ENCODE measurements around the gene IKZF1. TPM values are rescaled to one million over a fixed set of nuclear protein-coding genes. Genes with fewer than 3 reads are reported as not detected.

IKZF1 gene
- total and polyA plus RNA-seq, 2 donors, result 3.5 to 7.8 TPM

- 83% methylated on average over 9 of the region's 9 CpGs for WGBS
- Histone ChIP-seq H3K27ac (ENCODE audit: low read depth) (no peak overlapping the region), H3K4me1 (ENCODE audit: insufficient read depth) (no peaks in the 10 kb centered on the region), H3K4me3 (ENCODE audit: low read depth, low read length) (no peak overlapping the region), H3K36me3 (ENCODE audit: insufficient read depth) (no peaks in the 10 kb centered on the region)
- no peak for DNase-seq (ENCODE audit: extremely low spot score)
These were observed 49.5 kb downstream of the IKZF1 start for GRCh38 chr7:50353894-50354595.

DNA sequence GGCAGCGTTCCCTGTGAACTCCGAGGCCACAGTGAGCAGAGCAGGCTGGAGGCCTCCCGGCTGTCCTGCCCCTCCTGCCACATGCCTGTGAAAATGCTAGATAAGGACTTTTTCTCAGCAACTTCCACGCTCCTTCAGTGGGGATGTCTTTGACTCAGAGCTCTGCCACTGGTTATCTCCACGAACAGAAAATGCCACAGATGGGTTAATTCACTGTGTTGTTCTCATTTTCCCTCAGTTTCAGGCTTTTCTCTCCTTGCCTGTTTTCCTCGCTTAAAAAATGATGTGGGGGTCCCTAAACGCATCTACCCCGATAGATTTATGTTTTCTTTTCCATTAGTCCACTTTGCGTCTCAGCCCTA is 51.3 kb downstream of the IKZF1 start:
- DNase-seq (ENCODE audit: extremely low spot score), result no peak
- Histone ChIP-seq H3K27ac (ENCODE audit: low read depth) (no peak overlapping the region), H3K4me1 (ENCODE audit: insufficient read depth) (no peaks in the 10 kb centered on the region), H3K36me3 (ENCODE audit: insufficient read depth) (no peaks in the 10 kb centered on the region), H3K4me3 (ENCODE audit: low read depth, low read length) (no peak overlapping the region)
- 42% methylated on average over 9 of the region's 9 CpGs for WGBS

- no peaks in the 10 kb centered on the region for H3K36me3 ChIP-seq (ENCODE audit: insufficient read depth)
- H3K4me3 ChIP-seq (ENCODE audit: low read depth, low read length), result no peak overlapping the region
- no peaks in the 10 kb centered on the region for H3K4me1 ChIP-seq (ENCODE audit: insufficient read depth)
- no peak for DNase-seq (ENCODE audit: extremely low spot score)
- H3K27ac ChIP-seq (ENCODE audit: low read depth), result no peak overlapping the region
- 87% methylated on average over 15 of the region's 15 CpGs for WGBS
These were observed 51.9 kb downstream of the IKZF1 start for GRCh38 chr7:50356212-50356944.

DNA sequence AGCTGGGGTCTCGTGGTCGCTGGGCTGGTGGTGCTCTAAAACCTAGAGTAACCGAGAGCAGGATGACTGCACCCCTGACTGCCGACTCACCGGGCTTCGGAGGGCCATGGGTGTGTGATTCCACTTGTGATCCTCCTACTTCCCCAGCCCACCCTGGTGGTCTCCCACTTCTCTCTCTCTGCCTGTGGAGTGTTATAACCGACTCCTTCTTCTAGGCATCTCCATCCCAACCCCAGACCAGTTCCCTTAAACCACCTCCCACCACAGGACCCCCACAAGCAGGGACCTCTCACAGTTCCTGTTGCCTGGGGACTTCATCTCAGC is 52.4 kb downstream of the IKZF1 start:
- no peaks in the 10 kb centered on the region for H3K36me3 ChIP-seq (ENCODE audit: insufficient read depth)
- H3K4me1 ChIP-seq (ENCODE audit: insufficient read depth), result no peaks in the 10 kb centered on the region
- H3K4me3 ChIP-seq (ENCODE audit: low read depth, low read length), result no peak overlapping the region
- no peak for DNase-seq (ENCODE audit: extremely low spot score)
- H3K27ac ChIP-seq (ENCODE audit: low read depth), result no peak overlapping the region
- WGBS, result 84% methylated on average over 7 of the region's 7 CpGs

DNA sequence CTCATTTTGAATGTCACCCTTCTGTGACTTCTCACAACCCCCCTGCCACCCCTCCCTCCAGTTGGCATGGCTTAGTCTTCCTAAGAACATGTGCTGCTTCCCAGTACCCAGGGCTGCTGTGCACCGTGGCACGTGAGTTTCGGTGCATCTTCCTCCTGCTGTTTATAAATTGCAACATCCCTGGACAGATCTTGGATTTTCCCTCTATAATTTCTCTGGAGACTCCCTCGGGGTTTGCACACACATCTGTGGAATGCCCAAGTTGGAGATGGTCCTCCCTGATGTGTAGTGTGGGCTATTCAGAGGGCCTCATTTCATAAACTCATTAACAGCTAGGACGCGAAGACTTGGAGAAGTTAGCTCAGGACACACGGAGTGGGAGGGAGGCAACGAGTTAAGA is 52.9 kb downstream of the IKZF1 start:
- 83% methylated on average over 8 of the region's 8 CpGs for WGBS
- H3K36me3 ChIP-seq (ENCODE audit: insufficient read depth), result no peaks in the 10 kb centered on the region
- no peaks in the 10 kb centered on the region for H3K4me1 ChIP-seq (ENCODE audit: insufficient read depth)
- no peak overlapping the region for H3K4me3 ChIP-seq (ENCODE audit: low read depth, low read length)
- no peak for DNase-seq (ENCODE audit: extremely low spot score)
- H3K27ac ChIP-seq (ENCODE audit: low read depth), result no peak overlapping the region

GRCh38 chr7:50358041-50358705 is 53.7 kb downstream of the IKZF1 start:
- WGBS, result 73% methylated on average over 13 of the region's 13 CpGs
- no peak for DNase-seq (ENCODE audit: extremely low spot score)
- Histone ChIP-seq H3K27ac (ENCODE audit: low read depth) (no peak overlapping the region), H3K4me3 (ENCODE audit: low read depth, low read length) (no peak overlapping the region), H3K4me1 (ENCODE audit: insufficient read depth) (no peaks in the 10 kb centered on the region), H3K36me3 (ENCODE audit: insufficient read depth) (no peaks in the 10 kb centered on the region)

GRCh38 chr7:50358779-50359178 is 54.3 kb downstream of the IKZF1 start:
- H3K36me3 ChIP-seq (ENCODE audit: insufficient read depth), result no peaks in the 10 kb centered on the region
- WGBS, result 43% methylated on average over 5 of the region's 5 CpGs

DNA sequence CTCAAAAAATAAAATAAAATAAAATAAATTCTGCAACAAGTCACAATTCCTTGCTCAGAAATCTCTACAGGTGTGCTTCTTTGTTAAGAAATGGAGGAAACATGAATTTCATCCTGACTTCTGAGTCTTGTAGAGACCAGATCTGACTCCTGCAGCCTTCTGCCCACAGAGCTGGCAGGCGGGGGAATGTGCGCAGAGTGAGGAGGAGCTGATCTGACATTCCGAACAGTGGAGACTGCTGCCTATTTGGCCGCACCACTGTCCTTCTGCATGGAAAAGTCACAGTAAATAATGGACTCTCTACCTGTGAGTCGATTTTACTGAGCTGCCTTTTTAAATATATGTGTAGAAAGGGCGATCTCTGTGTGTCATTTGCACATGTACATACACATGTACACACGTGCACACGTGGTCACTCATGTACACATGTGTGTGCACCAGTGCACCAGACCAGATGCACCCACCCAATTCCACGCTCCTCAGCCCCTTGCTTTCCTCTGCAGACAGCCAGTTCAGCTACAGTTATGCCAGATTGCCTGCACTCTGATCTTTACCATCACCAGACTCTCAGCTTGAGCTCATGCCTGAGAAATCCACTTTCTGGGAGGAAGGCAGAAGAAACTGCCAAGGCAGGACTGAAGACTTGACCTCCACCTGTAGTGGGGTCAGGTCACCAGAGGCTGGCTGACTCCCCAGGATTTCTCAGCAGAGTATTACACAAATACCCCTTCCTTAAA is 54.9 kb downstream of the IKZF1 start:
- no peak overlapping the region for H3K27ac ChIP-seq (ENCODE audit: low read depth)
- no peaks in the 10 kb centered on the region for H3K36me3 ChIP-seq (ENCODE audit: insufficient read depth)
- WGBS, result 86% methylated on average over 9 of the region's 9 CpGs
- no peak for DNase-seq (ENCODE audit: extremely low spot score)
- H3K4me3 ChIP-seq (ENCODE audit: low read depth, low read length), result no peak overlapping the region
- H3K4me1 ChIP-seq (ENCODE audit: insufficient read depth), result no peaks in the 10 kb centered on the region

More at GRCh38 chr7:50358779-50359178, 54.3 kb downstream of the IKZF1 start:
- Histone ChIP-seq H3K4me3 (ENCODE audit: low read depth, low read length) (no peak overlapping the region), H3K4me1 (ENCODE audit: insufficient read depth) (no peaks in the 10 kb centered on the region), H3K27ac (ENCODE audit: low read depth) (no peak overlapping the region)
- DNase-seq (ENCODE audit: extremely low spot score), result no peak

GRCh38 chr7:50359995-50360925 is 55.7 kb downstream of the IKZF1 start:
- no peak for DNase-seq (ENCODE audit: extremely low spot score)
- WGBS, result 60% methylated on average over 20 of the region's 20 CpGs
- H3K27ac ChIP-seq (ENCODE audit: low read depth), result peak overlapping the region; percentile 44

GRCh38 chr7:50362142-50362541 is 57.6 kb downstream of the IKZF1 start:
- no peaks in the 10 kb centered on the region for H3K36me3 ChIP-seq (ENCODE audit: insufficient read depth)
- 75% methylated on average over 5 of the region's 5 CpGs for WGBS
- no peak overlapping the region for H3K4me3 ChIP-seq (ENCODE audit: low read depth, low read length)
- H3K4me1 ChIP-seq (ENCODE audit: insufficient read depth), result no peaks in the 10 kb centered on the region
- no peak overlapping the region for H3K27ac ChIP-seq (ENCODE audit: low read depth)
- no peak for DNase-seq (ENCODE audit: extremely low spot score)

More at GRCh38 chr7:50359995-50360925, 55.7 kb downstream of the IKZF1 start:
- no peak overlapping the region for H3K4me3 ChIP-seq (ENCODE audit: low read depth, low read length)
- H3K36me3 ChIP-seq (ENCODE audit: insufficient read depth), result no peaks in the 10 kb centered on the region
- no peaks in the 10 kb centered on the region for H3K4me1 ChIP-seq (ENCODE audit: insufficient read depth)

DNA sequence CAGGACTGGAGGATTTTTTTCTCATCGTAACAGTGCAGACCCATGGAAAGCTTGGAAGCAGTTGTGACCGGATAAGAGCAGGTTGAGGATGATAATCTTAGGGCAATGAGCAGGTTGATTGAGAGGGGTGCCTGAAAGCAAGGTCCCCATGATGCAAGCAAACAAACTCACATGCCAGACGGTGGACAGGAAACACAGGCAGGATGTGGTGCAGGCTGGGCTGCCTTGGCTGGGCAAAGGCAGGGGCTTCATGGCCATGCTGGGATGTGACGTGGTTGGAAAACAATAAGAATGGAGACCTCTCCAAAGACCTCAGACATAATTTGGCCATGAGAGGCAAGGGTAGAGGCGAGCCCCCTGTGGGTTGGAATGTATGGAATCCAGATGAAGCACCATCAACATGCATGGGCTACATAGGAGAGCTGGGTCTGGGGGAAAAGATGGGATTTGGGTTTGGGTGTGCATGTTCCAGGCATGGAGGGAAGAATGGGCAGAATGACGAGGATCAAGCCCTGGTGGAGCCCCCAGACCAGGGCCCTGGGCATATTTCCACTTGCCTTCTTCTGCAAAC is 58.3 kb downstream of the IKZF1 start:
- no peaks in the 10 kb centered on the region for H3K36me3 ChIP-seq (ENCODE audit: insufficient read depth)
- 70% methylated on average over 6 of the region's 6 CpGs for WGBS
- H3K4me3 ChIP-seq (ENCODE audit: low read depth, low read length), result no peak overlapping the region
- no peak overlapping the region for H3K27ac ChIP-seq (ENCODE audit: low read depth)
- no peak for DNase-seq (ENCODE audit: extremely low spot score)
- no peaks in the 10 kb centered on the region for H3K4me1 ChIP-seq (ENCODE audit: insufficient read depth)

DNA sequence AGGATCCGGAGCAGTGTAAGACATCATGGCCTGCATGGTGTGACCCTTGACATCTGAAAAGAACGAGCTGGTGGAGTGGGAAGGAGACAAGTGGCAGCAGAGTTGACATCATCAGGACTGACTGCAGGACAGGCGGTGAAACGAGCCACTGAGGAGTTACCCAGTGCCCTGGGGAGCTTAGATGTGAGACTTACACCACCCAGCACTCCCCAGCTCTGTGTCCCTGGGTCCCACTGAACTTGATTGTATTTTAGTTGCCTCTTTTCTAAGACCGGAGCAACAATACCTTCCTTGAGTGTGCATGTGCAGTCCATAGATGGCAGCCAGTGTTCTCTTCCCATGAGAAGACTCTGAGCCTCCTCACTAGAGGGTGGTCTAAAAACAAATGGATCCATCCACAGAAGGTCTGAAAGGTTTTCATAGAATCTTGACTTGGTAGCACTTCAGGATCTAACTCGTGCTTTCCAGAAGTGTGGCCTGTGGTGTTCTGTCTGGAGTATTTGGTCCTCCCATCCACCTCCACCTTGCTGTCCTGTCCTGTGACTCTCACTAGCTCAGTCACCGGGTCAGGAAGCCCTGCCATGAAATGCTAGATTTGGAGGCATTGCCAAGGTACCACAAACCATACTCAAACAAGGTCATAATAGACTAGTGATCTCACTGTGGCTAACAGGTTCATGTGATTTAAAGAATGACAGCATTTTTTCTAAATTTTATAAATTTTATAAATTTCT is 59.0 kb downstream of the IKZF1 start:
- Histone ChIP-seq H3K4me1 (ENCODE audit: insufficient read depth) (no peaks in the 10 kb centered on the region), H3K36me3 (ENCODE audit: insufficient read depth) (no peaks in the 10 kb centered on the region), H3K27ac (ENCODE audit: low read depth) (no peak overlapping the region), H3K4me3 (ENCODE audit: low read depth, low read length) (no peak overlapping the region)
- no peak for DNase-seq (ENCODE audit: extremely low spot score)
- 83% methylated on average over 7 of the region's 7 CpGs for WGBS
